ENCODE measurements around the gene NCKAP5. TPM values are rescaled to one million over a fixed set of nuclear protein-coding genes. Genes with fewer than 3 reads are reported as not detected.

Gene NCKAP5
- total and polyA plus RNA-seq, 9 of the 15 experiments (the other 6 are each of a cell fraction or from before 2014, with no cell fraction given), result not detected

GRCh38 chr2:132671151-132671835, 897.0 kb downstream of the NCKAP5 start:
- Histone ChIP-seq H3K9ac (ENCODE audit: insufficient read depth in 1 of 2, low read depth in 2 of 2, low read length in 2 of 2) (no peak overlapping the region), H3K36me3 (ENCODE audit: control insufficient read depth, insufficient read depth, low read length) (no peaks in the 10 kb centered on the region), H4K20me1 (replicated peaks; ENCODE audit: control insufficient read depth, insufficient read depth, low read length) (no peaks in the 10 kb centered on the region), H2AFZ (ENCODE audit: low read depth, low read length) (no peak overlapping the region), H3K4me1 (replicated peaks in 1 of 2; ENCODE audit: control insufficient read depth in 2 of 2, insufficient read depth in 2 of 2, low read length in 2 of 2) (peaks cover 0 to 12% of the 10 kb centered on the region in 2 experiments; a peak in 1 of 5 replicates), H3K27ac (ENCODE audit: extremely low read depth, low read depth, low read length) (no peak overlapping the region), H3K9me1 (ENCODE audit: control insufficient read depth, insufficient read depth, low read length) (no peaks in the 10 kb centered on the region), H3K4me3 (no peak overlapping the region), H3K4me2 (ENCODE audit: insufficient read depth, low read length) (no peak overlapping the region), H3K9me3 (replicated peaks; ENCODE audit: control insufficient read depth, insufficient read depth, low read depth, low read length) (no peaks in the 10 kb centered on the region), H3K79me2 (ENCODE audit: control insufficient read depth, insufficient read depth, low read length) (no peaks in the 10 kb centered on the region), H3K27me3 (ENCODE audit: control insufficient read depth in 2 of 2, insufficient read depth in 2 of 2, low read length in 2 of 2) (peaks cover 2 to 21% of the 10 kb centered on the region in 2 experiments; a peak in 3 of 5 replicates)
- DNase-seq (ENCODE audit: extremely low read depth in 1 of 4, low spot score in 3 of 4) (no peak), ATAC-seq (no peak), FAIRE-seq (no peak)
- TF ChIP-seq ZNF253 (CRISPR knock-in tag; conservative IDR thresholded peaks at IDR 0.05), result no peak
- no peak for TF ChIP-seq MYC (IDR thresholded peaks at IDR 0.05; ENCODE audit: low read depth, low read length)
- no peak for TF ChIP-seq MYC (CRISPR knock-in tag; IDR thresholded peaks at IDR 0.05; ENCODE audit: borderline replicate concordance, low read depth)
- TF ChIP-seq ARID3B (CRISPR knock-in tag; IDR thresholded peaks at IDR 0.05; ENCODE audit: borderline replicate concordance), result no peak
- TF ChIP-seq E2F3 (CRISPR knock-in tag; IDR thresholded peaks at IDR 0.05), result no peak
- TF ChIP-seq SOX6 (IDR thresholded peaks at IDR 0.05), result no peak
- no peak for TF ChIP-seq ELF4 (CRISPR knock-in tag; IDR thresholded peaks at IDR 0.05)
- TF ChIP-seq ZNF311 (CRISPR knock-in tag; IDR thresholded peaks at IDR 0.05), result no peak
- TF ChIP-seq XRCC5 (IDR thresholded peaks at IDR 0.05; ENCODE audit: low read depth, low read length), result no peak
- TF ChIP-seq TAF7 (tag; IDR thresholded peaks at IDR 0.05), result no peak
- no peak for TF ChIP-seq SP1 (CRISPR knock-in tag; IDR thresholded peaks at IDR 0.05)
- ChIA-PET CTCF (ENCODE audit: low intra/inter-chr PET ratio) (no interaction called here), POLR2A (no interaction called here)
- in situ Hi-C loops (cut with MboI), result no loop called here
- 0% methylated on average over 6 of the region's 23 CpGs for WGBS (ENCODE audit: insufficient coverage, low coverage, missing lambda C conversion rate)
- intact Hi-C loops (cut with micrococcal nuclease), result no loop called here
- BruUV-seq (replicated peaks), result no TSS peak

Measured in K562 (cell line).